ENCODE results near the gene GOLGA6L10. TPM values are rescaled to one million over a fixed set of nuclear protein-coding genes. Genes with fewer than 3 reads are reported as not detected.
"Not testable (repeated sequence)": the region's sequence is repeated elsewhere in the genome, so short reads cannot be mapped to it uniquely, and the experiment has no call there.

Gene GOLGA6L10
- total RNA-seq, 1 experiment from 2014 or later: 2.6 TPM

DNA sequence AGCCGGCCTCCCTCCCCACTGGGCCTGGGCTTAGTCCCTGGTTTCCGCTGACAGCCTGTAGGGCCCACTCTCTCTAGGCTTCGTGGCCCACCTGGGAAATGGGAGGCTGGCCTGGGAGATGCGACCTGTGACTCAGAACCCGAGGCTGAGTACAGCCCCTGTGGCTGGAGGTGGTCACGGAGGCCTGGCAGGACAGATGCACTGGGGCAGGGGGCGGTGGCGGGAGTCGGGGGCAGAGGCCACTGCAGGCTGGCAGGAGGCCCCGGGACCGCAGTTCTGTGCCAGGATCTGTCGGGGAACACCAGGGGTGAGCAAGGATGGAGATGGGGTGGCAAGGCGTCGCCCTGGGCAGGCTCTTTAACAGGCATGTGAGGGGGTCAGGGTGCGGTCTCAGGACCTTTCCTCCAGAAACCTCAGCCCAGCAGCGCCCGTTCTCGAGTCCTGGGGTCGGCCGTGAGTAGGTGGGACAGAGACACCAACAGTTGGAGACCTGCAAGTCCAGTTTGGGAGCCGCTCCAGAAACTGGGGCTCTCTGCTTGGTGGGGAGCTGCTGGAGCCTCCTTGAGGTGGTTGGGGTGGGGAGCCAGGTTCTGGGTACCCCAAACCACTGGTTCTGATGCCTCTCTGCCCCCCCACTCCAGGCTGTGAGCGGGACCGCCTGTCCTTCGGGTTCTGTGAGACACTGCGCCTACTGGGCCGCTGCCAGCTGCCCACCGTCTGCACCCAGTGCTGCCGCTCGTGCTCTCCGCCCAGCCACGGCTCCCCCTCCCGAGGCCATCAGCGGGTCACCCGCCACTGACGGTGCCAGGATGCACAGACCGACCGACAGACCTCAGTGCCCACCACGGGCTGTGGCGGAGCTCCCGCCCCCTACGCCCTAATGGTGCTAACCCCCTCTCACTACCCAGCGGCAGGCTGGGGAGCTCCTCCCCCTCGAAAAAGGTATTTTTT lies 15.4 kb downstream of the GOLGA6L10 start:
- H3K4me1 ChIP-seq (ENCODE audit: insufficient read depth, low read length, poor library complexity, severe bottlenecking); BruUV-seq (replicated peaks); POLR2A ChIA-PET (ENCODE audit: low non-redundant PET); H3K4me3 ChIP-seq (ENCODE audit: low read depth, low read length, poor library complexity, severe bottlenecking); H3K9me3 ChIP-seq (ENCODE audit: low read depth, low read length, poor library complexity, severe bottlenecking); H3K27ac ChIP-seq (ENCODE audit: low read depth, low read length, poor library complexity, severe bottlenecking); H3K27me3 ChIP-seq (replicated peaks; ENCODE audit: insufficient read depth, low read depth, low read length, poor library complexity); intact Hi-C loops (cut with micrococcal nuclease; ENCODE audit: unreplicated experiment); DNase-seq (ENCODE audit: low spot score); H3K36me3 ChIP-seq (ENCODE audit: insufficient read depth, low read length, poor library complexity, severe bottlenecking); CTCF ChIA-PET: not testable (repeated sequence)

DNA sequence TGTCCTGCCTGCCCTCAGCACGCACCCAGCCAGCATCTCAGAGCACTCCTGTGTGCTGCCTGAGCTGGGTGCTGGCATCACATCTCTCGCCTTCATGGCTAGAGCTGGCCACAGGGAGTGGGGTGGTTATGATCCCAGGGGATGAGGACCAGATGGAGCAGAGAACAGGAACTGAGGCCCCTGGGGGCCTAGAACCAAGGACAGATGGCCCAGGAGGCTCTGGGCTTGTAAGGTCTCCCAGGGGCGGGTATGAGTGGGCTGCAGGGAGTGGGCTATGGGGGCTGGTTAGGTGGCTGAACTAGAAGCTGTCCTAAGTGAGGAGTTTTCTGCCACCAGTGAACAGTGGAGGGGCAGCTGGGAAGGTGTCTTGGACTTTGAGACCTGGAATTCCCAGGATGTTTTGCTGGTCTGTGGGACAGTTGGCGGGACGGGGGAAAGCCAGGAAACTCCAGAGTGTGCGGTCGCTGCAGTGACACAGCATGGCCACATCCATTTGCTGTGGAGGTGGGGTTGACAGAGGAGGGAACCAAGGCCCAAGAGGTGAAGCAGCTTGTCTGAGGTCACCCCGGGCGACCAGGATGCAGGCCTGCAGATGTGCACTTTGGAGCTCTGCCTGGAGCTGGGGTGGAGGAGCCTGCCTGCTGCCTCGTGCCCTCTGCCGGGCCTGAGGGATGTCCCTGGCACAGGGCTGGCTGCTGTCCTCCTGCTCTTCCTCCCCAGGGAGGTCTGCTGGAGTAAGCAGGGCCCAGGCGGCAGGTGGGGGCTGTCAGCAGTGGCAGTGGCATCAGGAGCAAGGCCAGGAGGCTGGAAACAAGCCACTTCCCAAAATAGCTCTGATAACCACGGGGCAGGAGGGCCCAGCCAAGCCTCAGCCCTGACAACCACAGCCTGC lies 16.3 kb downstream of the GOLGA6L10 start:
- H3K27ac ChIP-seq (ENCODE audit: low read depth, low read length, poor library complexity, severe bottlenecking); CTCF ChIA-PET; POLR2A ChIA-PET (ENCODE audit: low non-redundant PET); H3K27me3 ChIP-seq (replicated peaks; ENCODE audit: insufficient read depth, low read depth, low read length, poor library complexity); H3K36me3 ChIP-seq (ENCODE audit: insufficient read depth, low read length, poor library complexity, severe bottlenecking); BruUV-seq (replicated peaks); H3K4me3 ChIP-seq (ENCODE audit: low read depth, low read length, poor library complexity, severe bottlenecking); H3K9me3 ChIP-seq (ENCODE audit: low read depth, low read length, poor library complexity, severe bottlenecking); DNase-seq (ENCODE audit: low spot score); H3K4me1 ChIP-seq (ENCODE audit: insufficient read depth, low read length, poor library complexity, severe bottlenecking); intact Hi-C loops (cut with micrococcal nuclease; ENCODE audit: unreplicated experiment): not testable (repeated sequence)

DNA sequence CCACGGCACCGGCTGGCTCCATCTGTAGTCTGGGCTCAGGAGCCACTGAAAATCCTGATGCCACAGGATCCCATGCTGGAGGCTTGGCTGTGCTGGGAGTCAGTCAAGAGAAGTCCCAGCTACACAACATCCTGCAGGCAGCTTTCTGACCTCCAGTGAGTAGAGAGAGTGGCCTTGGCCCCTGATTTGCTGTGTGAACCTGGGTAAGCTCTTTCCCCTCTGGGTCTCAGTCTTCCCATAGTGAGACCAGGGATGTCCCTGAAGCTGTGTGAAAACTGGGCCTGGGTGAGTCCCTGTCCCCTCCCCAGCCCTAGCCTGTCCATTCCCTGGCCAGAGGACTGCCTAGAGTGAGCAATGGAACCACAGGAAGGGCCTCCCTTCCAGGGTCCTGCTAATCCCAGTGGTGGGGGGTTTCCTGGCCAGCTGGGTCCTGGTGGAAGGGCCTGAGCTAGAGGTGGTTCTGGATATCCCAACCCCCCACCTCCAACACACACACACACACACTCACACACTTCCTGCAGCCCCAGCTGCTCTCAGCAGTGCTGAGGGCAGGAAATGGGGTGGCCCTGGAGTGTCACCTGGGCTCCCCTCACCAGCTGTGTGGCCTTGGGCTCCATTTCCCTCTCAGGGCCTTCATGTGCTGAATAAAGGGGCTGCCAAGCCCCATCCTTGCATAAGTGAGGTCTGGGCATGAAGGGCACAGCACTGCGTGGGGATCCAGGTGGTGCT lies 17.5 kb downstream of the GOLGA6L10 start:
- BruUV-seq (replicated peaks); H3K27ac ChIP-seq (ENCODE audit: low read depth, low read length, poor library complexity, severe bottlenecking); H3K4me3 ChIP-seq (ENCODE audit: low read depth, low read length, poor library complexity, severe bottlenecking); H3K9me3 ChIP-seq (ENCODE audit: low read depth, low read length, poor library complexity, severe bottlenecking); DNase-seq (ENCODE audit: low spot score); CTCF ChIA-PET; H3K36me3 ChIP-seq (ENCODE audit: insufficient read depth, low read length, poor library complexity, severe bottlenecking); intact Hi-C loops (cut with micrococcal nuclease; ENCODE audit: unreplicated experiment); H3K27me3 ChIP-seq (replicated peaks; ENCODE audit: insufficient read depth, low read depth, low read length, poor library complexity); POLR2A ChIA-PET (ENCODE audit: low non-redundant PET); H3K4me1 ChIP-seq (ENCODE audit: insufficient read depth, low read length, poor library complexity, severe bottlenecking): not testable (repeated sequence)

DNA sequence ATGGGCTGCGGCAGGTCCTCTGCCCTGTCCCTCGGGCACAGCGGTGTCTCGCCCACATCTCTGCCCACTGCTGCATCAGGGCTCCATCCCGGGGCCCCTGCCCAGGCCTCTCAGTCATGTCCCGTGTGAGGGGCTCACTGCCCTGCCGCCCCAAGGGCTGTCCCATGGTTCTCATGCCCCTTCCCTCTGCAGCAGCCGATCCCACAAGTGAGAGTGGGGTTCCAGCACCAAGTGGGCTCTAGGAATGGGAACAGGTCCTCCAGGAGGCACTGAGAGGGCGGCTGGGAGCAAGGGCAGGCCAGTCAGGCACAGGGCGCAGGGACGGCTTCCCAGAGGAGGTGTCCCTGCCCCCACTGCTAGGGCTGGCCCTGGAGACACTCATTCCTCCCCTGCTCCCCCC lies 18.4 kb downstream of the GOLGA6L10 start:
- H3K27me3 ChIP-seq (replicated peaks; ENCODE audit: insufficient read depth, low read depth, low read length, poor library complexity); H3K4me3 ChIP-seq (ENCODE audit: low read depth, low read length, poor library complexity, severe bottlenecking); H3K4me1 ChIP-seq (ENCODE audit: insufficient read depth, low read length, poor library complexity, severe bottlenecking); DNase-seq (ENCODE audit: low spot score); H3K36me3 ChIP-seq (ENCODE audit: insufficient read depth, low read length, poor library complexity, severe bottlenecking); H3K27ac ChIP-seq (ENCODE audit: low read depth, low read length, poor library complexity, severe bottlenecking); POLR2A ChIA-PET (ENCODE audit: low non-redundant PET); BruUV-seq (replicated peaks); H3K9me3 ChIP-seq (ENCODE audit: low read depth, low read length, poor library complexity, severe bottlenecking); CTCF ChIA-PET; intact Hi-C loops (cut with micrococcal nuclease; ENCODE audit: unreplicated experiment): not testable (repeated sequence)

DNA sequence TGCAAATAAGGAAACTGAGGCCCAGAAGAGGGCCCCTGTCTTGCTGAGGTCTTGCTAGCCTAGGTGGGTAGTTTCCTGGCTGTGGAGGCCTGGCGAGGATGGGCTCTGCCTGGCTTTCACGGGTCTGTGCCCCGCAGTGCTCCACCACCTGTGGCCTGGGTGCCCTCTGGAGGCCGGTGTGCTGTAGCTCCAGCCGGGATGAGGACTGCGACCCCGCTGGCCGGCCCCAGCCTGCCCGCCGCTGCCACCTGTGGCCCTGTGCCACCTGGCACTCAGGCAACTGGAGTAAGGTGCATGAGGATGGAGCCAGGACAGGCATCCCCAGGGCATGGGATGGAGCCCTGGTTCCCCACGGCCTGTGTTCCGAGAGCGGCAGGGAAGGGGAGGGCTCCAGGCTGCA lies 20.2 kb downstream of the GOLGA6L10 start:
- POLR2A ChIA-PET (ENCODE audit: low non-redundant PET); H3K4me3 ChIP-seq (ENCODE audit: low read depth, low read length, poor library complexity, severe bottlenecking); H3K27ac ChIP-seq (ENCODE audit: low read depth, low read length, poor library complexity, severe bottlenecking); CTCF ChIA-PET; intact Hi-C loops (cut with micrococcal nuclease; ENCODE audit: unreplicated experiment); H3K4me1 ChIP-seq (ENCODE audit: insufficient read depth, low read length, poor library complexity, severe bottlenecking); H3K9me3 ChIP-seq (ENCODE audit: low read depth, low read length, poor library complexity, severe bottlenecking); DNase-seq (ENCODE audit: low spot score); BruUV-seq (replicated peaks); H3K27me3 ChIP-seq (replicated peaks; ENCODE audit: insufficient read depth, low read depth, low read length, poor library complexity); H3K36me3 ChIP-seq (ENCODE audit: insufficient read depth, low read length, poor library complexity, severe bottlenecking): not testable (repeated sequence)

DNA sequence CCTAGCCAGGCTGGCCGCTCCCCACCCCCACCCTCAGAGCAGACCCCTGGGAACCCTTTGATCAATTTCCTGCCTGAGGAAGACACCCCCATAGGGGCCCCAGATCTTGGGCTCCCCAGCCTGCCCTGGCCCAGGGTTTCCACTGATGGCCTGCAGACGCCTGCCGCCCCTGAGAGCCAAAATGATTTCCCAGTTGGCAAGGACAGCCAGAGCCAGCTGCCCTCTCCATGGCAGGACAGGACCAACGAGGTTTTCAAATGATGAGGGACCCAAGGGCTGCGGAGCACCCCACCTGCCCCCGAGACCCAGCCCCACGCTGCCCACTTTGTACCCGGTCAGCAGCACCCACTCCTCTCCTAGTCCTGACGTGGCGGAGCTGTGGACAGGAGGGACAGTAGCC lies 21.9 kb downstream of the GOLGA6L10 start:
- BruUV-seq (replicated peaks): not testable (repeated sequence)

DNA sequence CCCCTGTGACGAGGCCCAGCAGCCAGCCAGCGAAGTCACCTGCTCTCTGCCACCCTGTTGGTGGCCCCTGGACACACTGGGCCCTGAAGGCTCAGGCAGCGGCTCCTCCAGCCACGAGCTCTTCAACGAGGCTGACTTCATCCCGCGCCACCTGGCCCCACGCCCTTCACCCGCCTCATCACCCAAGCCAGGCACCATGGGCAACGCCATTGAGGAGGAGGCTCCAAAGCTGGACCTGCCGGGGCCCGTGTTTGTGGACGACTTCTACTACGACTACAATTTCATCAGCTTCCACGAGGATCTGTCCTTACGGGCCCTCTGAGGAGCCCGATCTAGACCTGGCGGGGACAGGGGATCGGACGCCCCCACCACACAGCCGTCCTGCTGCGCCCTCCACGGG lies 22.4 kb downstream of the GOLGA6L10 start:
- H3K36me3 ChIP-seq (ENCODE audit: insufficient read depth, low read length, poor library complexity, severe bottlenecking); intact Hi-C loops (cut with micrococcal nuclease; ENCODE audit: unreplicated experiment); H3K9me3 ChIP-seq (ENCODE audit: low read depth, low read length, poor library complexity, severe bottlenecking); H3K4me3 ChIP-seq (ENCODE audit: low read depth, low read length, poor library complexity, severe bottlenecking); DNase-seq (ENCODE audit: low spot score); H3K4me1 ChIP-seq (ENCODE audit: insufficient read depth, low read length, poor library complexity, severe bottlenecking); H3K27ac ChIP-seq (ENCODE audit: low read depth, low read length, poor library complexity, severe bottlenecking); BruUV-seq (replicated peaks); CTCF ChIA-PET; H3K27me3 ChIP-seq (replicated peaks; ENCODE audit: insufficient read depth, low read depth, low read length, poor library complexity): not testable (repeated sequence)
- POLR2A ChIA-PET (ENCODE audit: low non-redundant PET): interaction anchor here (0.5 kb wide), 1 partner anchor 1370 kb away, joined by 3 read pairs; no protein-coding TSS in a partner anchor

More for the DNA sequence above, 21.9 kb downstream of the GOLGA6L10 start:
- H3K36me3 ChIP-seq (ENCODE audit: insufficient read depth, low read length, poor library complexity, severe bottlenecking); CTCF ChIA-PET; H3K4me3 ChIP-seq (ENCODE audit: low read depth, low read length, poor library complexity, severe bottlenecking); H3K27ac ChIP-seq (ENCODE audit: low read depth, low read length, poor library complexity, severe bottlenecking); DNase-seq (ENCODE audit: low spot score); H3K27me3 ChIP-seq (replicated peaks; ENCODE audit: insufficient read depth, low read depth, low read length, poor library complexity); H3K4me1 ChIP-seq (ENCODE audit: insufficient read depth, low read length, poor library complexity, severe bottlenecking); H3K9me3 ChIP-seq (ENCODE audit: low read depth, low read length, poor library complexity, severe bottlenecking); intact Hi-C loops (cut with micrococcal nuclease; ENCODE audit: unreplicated experiment); POLR2A ChIA-PET (ENCODE audit: low non-redundant PET): not testable (repeated sequence)

Measured in A673 (cell line).